ENCODE measurements around the gene RPS13. TPM values are rescaled to one million over a fixed set of nuclear protein-coding genes. Genes with fewer than 3 reads are reported as not detected.

Gene RPS13
- total and polyA plus RNA-seq, 9 of the 15 experiments (the other 6 are each of a cell fraction or from before 2014, with no cell fraction given), result 1,267 to 3,714 (median 1,762) TPM

- peaks cover 46% of the 10 kb centered on the region for H3K79me2 ChIP-seq (ENCODE audit: control insufficient read depth, insufficient read depth, low read length)
- no peak for ATAC-seq
- peak overlapping the region; percentile 93 for H3K4me2 ChIP-seq (ENCODE audit: insufficient read depth, low read length)
- no peaks in the 10 kb centered on the region for H3K27me3 ChIP-seq (ENCODE audit: control insufficient read depth in 2 of 2, insufficient read depth in 2 of 2, low read length in 2 of 2)
- intact Hi-C loops (cut with micrococcal nuclease) (loop anchor here (10.0 kb wide), 1 partner anchor 251 kb away; no protein-coding TSS in a partner anchor), in situ Hi-C loops (cut with MboI) (no loop called here)
- H3K9me1 ChIP-seq (ENCODE audit: control insufficient read depth, insufficient read depth, low read length), result no peaks in the 10 kb centered on the region
- FAIRE-seq, result no peak
- H3K4me1 ChIP-seq (replicated peaks in 1 of 2; ENCODE audit: control insufficient read depth in 2 of 2, insufficient read depth in 2 of 2, low read length in 2 of 2), result peaks cover 6 to 17% of the 10 kb centered on the region in 2 experiments; a peak in 3 of 5 replicates
- CTCF ChIA-PET (ENCODE audit: low intra/inter-chr PET ratio), result no interaction called here
- WGBS (ENCODE audit: insufficient coverage, low coverage, missing lambda C conversion rate), result 16% methylated on average over 5 of the region's 5 CpGs
- H3K9me3 ChIP-seq (replicated peaks; ENCODE audit: control insufficient read depth, insufficient read depth, low read depth, low read length), result no peaks in the 10 kb centered on the region
- no peak for TF ChIP-seq SP2 (IDR thresholded peaks at IDR 0.05; ENCODE audit: extremely low read depth, low read depth, low read length, poor library complexity, severe bottlenecking)
- TF ChIP-seq SMAD1 (IDR thresholded peaks at IDR 0.05; ENCODE audit: low read depth, low read length, partially characterized antibody), result peak; percentile 28
- H3K36me3 ChIP-seq (ENCODE audit: control insufficient read depth, insufficient read depth, low read length), result peaks cover 39% of the 10 kb centered on the region
- no TSS peak for BruUV-seq (replicated peaks)
- H3K9ac ChIP-seq (ENCODE audit: insufficient read depth in 1 of 2, low read depth in 2 of 2, low read length in 2 of 2), result peak overlapping the region in 1 of 2 experiments; percentile 43; a peak in 2 of 4 replicates
- no peak for DNase-seq (ENCODE audit: extremely low read depth in 1 of 4, low spot score in 3 of 4)
- no peak overlapping the region for H2AFZ ChIP-seq (ENCODE audit: low read depth, low read length)
- H3K4me3 ChIP-seq, result peak overlapping the region; percentile 83; the same call in 1 of the 2 replicates
- POLR2A ChIA-PET, result interaction anchor here (0.9 to 2.5 kb wide), 9 partner anchors 8 to 292 kb away, joined by 3 to 10 read pairs (median 4); partner anchors contain the start of gene PLEKHA7
- H3K27ac ChIP-seq (ENCODE audit: extremely low read depth, low read depth, low read length), result no peak overlapping the region
- H4K20me1 ChIP-seq (replicated peaks; ENCODE audit: control insufficient read depth, insufficient read depth, low read length), result no peaks in the 10 kb centered on the region
These were observed 2.0 kb downstream of the RPS13 start for GRCh38 chr11:17075506-17075905.

- Histone ChIP-seq H2AFZ (ENCODE audit: low read depth, low read length) (no peak overlapping the region), H3K9me1 (ENCODE audit: control insufficient read depth, insufficient read depth, low read length) (no peaks in the 10 kb centered on the region), H3K9ac (ENCODE audit: insufficient read depth in 1 of 2, low read depth in 2 of 2, low read length in 2 of 2) (no peak overlapping the region), H3K9me3 (replicated peaks; ENCODE audit: control insufficient read depth, insufficient read depth, low read depth, low read length) (no peaks in the 10 kb centered on the region), H3K4me1 (replicated peaks in 1 of 2; ENCODE audit: control insufficient read depth in 2 of 2, insufficient read depth in 2 of 2, low read length in 2 of 2) (peaks cover 6 to 8% of the 10 kb centered on the region in 2 experiments; a peak in 3 of 5 replicates), H3K4me2 (ENCODE audit: insufficient read depth, low read length) (no peak overlapping the region), H3K36me3 (ENCODE audit: control insufficient read depth, insufficient read depth, low read length) (peaks cover 39% of the 10 kb centered on the region), H3K27me3 (ENCODE audit: control insufficient read depth in 2 of 2, insufficient read depth in 2 of 2, low read length in 2 of 2) (no peaks in the 10 kb centered on the region), H3K79me2 (ENCODE audit: control insufficient read depth, insufficient read depth, low read length) (peaks cover 41% of the 10 kb centered on the region), H4K20me1 (replicated peaks; ENCODE audit: control insufficient read depth, insufficient read depth, low read length) (no peaks in the 10 kb centered on the region), H3K27ac (ENCODE audit: extremely low read depth, low read depth, low read length) (no peak overlapping the region), H3K4me3 (no peak overlapping the region)
- intact Hi-C loops (cut with micrococcal nuclease) (loop anchor here (5.0 to 10.0 kb wide), 2 partner anchors 134 to 249 kb away; partner anchors contain the start of gene PIK3C2A), in situ Hi-C loops (cut with MboI) (no loop called here)
- no peak for FAIRE-seq
- POLR2A ChIA-PET, result interaction anchor here (0.7 kb wide), 1 partner anchor 17 kb away, joined by 3 read pairs; no protein-coding TSS in a partner anchor
- WGBS (ENCODE audit: insufficient coverage, low coverage, missing lambda C conversion rate), result 58% methylated on average over 4 of the region's 4 CpGs
- no peak for ATAC-seq
- BruUV-seq (replicated peaks), result no TSS peak
- DNase-seq (ENCODE audit: extremely low read depth in 1 of 4, low spot score in 3 of 4), result no peak
- CTCF ChIA-PET (ENCODE audit: low intra/inter-chr PET ratio), result no interaction called here
- TF ChIP-seq TEAD1 (CRISPR knock-in tag; IDR thresholded peaks at IDR 0.05) (peak in 1 of 2 experiments; percentile 47; a peak in 1 of 4 replicates), OTX1 (CRISPR knock-in tag; IDR thresholded peaks at IDR 0.05) (peak; percentile 81), POLR2A (conservative IDR thresholded peaks at IDR 0.05) (peak; percentile 71), ZNF586 (CRISPR knock-in tag; conservative IDR thresholded peaks at IDR 0.05) (0 out of 2 replicates have a peak, but pooled peaks have one; percentile 23), MYC (IDR thresholded peaks at IDR 0.05; ENCODE audit: low read depth, low read length) (no peak), MYC (CRISPR knock-in tag; IDR thresholded peaks at IDR 0.05; ENCODE audit: borderline replicate concordance, low read depth) (no peak), THRB (CRISPR knock-in tag; conservative IDR thresholded peaks at IDR 0.05) (peak; percentile 85; the same call in 1 of the 2 replicates), TCF7 (IDR thresholded peaks at IDR 0.05; ENCODE audit: borderline replicate concordance) (no peak), SUPT5H (IDR thresholded peaks at IDR 0.05) (peak; percentile 71), PML (IDR thresholded peaks at IDR 0.05; ENCODE audit: low read length) (0 out of 2 replicates have a peak, but pooled peaks have one; percentile 16), ZNF436 (CRISPR knock-in tag; IDR thresholded peaks at IDR 0.05) (no peak), TBL1XR1 (IDR thresholded peaks at IDR 0.05; ENCODE audit: low read length in 2 of 2) (no peak), ZNF444 (CRISPR knock-in tag; IDR thresholded peaks at IDR 0.05) (0 out of 2 replicates have a peak, but pooled peaks have one; percentile 25)
These were observed 4.0 kb downstream of the RPS13 start for GRCh38 chr11:17073370-17074027.
